ENCODE measurements around the gene MYCBP. TPM values are rescaled to one million over a fixed set of nuclear protein-coding genes. Genes with fewer than 3 reads are reported as not detected.

The MYCBP gene
- total RNA-seq, result 23.3 and 24.1 TPM in 2 replicates

DNA sequence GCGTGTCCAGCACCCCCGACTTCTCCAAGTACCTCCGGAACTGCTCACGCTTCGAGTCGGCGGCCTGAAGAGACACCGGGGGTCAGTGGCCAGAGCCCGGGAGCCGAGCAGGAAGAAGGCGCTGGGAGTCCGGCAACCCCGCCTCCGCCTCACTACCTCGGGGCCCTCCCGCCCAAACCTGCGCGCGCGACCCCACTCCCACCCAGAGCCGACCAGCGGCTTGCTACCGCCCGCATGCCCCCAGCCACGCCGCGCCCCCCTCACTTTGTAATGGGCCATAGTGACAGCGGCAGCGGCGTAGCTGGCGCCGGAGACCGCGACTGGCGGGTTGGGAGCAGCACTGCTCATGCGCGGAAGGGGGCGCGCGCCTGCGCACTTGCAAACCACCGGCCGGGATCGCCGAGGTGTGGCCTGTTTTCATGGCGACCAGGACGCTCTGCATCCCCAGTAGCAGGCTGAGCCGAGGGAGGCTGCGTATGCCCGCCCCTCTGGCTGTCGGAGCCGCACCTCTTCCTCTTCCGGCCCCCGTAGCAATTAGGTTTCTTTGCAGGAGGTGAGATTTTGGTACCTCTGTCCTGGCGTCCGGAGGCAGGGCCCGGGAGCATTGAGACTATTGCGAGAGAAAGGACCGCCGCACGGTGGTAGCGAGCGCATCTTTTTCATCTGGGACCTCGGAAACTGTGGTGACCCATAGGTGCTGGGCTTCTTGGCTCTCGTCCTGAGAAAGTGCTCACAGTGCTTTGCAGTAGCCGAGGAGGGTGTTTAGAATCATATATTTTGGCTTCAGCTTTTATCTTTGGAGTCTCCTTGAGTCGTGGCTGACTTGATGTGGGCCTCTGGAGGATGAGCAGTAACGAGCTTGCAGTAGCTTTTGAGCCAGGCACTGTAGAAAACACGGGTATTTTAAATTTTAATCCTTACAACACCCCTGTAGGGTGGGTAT is at the start of gene MYCBP:
Gene MYCBP (minus strand): TSS at position 322 of the 943 bp plus-strand sequence. CDS start 43 bp downstream, at position 279.

GRCh38 chr1:38881487-38881886 is 8.3 kb upstream of the MYCBP start, which contains the start of gene GJA9:
TSS of gene GJA9 (minus strand) at chr1:38881587. CDS start at chr1:38876098, 5,489 bp downstream.

DNA sequence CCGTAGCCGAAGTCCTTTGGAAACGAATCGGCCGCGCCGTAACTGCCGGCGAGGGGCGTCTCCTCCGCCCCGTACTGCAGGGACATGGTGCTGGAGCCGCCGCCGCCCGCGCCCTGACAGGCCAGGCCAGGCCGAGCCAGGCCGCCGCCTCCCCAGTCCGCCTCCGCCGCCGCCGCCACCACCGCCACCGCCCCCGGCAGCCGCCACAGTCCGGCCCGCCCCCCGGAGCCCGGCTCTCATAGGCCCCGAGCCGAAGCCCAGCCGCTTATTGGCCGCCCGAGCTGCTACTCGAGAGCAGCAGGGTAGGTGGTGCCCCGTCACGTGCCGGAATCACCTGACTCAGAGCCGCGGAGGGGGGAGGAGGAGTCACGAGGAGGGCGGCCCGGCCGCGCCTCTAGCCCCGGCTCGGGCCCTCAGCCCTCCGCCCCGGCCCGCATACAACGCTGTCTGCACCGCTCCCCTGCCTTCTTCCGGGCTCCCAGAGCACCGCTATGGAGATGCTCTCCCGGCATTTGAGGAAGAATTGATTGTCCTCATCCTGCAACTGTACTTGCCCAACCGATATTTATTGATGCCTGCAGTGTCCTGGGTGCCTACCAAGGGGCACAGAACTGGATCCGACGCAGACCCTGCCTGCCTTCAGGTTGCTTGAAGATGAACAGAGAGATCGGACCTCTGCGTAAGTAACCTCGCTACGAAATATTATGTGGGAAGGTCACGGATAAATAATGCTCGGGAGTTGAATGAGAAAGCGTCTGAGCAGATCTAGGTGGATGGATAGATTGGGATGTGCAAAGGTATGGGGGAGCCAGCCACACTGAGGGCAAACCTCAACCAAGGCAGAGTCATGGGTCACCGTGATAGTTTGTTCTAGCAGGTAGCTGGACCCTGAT is 13.3 kb downstream of the MYCBP start, which contains the start of gene RRAGC:
Gene RRAGC (minus strand): TSS at position 212 of the 893 bp plus-strand sequence. CDS start 126 bp downstream, at position 86.

Small RNA genes lying within 50 kb of the gene (small RNA-seq; reads per million reads assigned to genes)
- not detected for gene GJA9-MYCBP

Other genes starting within 250 kb of the MYCBP start
- gene RRAGC, start 13.6 kb downstream of the MYCBP start, total RNA-seq, result 30.1 and 30.2 TPM in 2 replicates
- gene GJA9, start 8.2 kb upstream of the MYCBP start, total RNA-seq, result not detected in 2 replicates
- 0.22 and 0.27 TPM in 2 replicates for gene RHBDL2, start 68.5 kb upstream of the MYCBP start, total RNA-seq
- gene AKIRIN1, start 117.9 kb upstream of the MYCBP start, total RNA-seq, result 45.8 and 50.7 TPM in 2 replicates
- 330 and 429 TPM in 2 replicates for gene NDUFS5, start 153.0 kb upstream of the MYCBP start, total RNA-seq

All from thoracic aorta endothelial cell (primary cell).